GM10266 (cell line): ENCODE data around the gene GDE1.

Experiments used
- DNase-seq: peaks from one replicate; pipeline ENCODE4 v3.0.0; 2012; ENCODE audit errors: extremely low spot score
- TF ChIP-seq, protein P1 (sequence below): IDR thresholded peaks from 2 replicates; pipeline ENCODE4 v1.5.1; 2012; ENCODE audit warnings: mild to moderate bottlenecking, low read depth; ENCODE audit not compliant: control insufficient read depth, insufficient read depth; ENCODE audit errors: missing control alignments

The GDE1 gene

DNA sequence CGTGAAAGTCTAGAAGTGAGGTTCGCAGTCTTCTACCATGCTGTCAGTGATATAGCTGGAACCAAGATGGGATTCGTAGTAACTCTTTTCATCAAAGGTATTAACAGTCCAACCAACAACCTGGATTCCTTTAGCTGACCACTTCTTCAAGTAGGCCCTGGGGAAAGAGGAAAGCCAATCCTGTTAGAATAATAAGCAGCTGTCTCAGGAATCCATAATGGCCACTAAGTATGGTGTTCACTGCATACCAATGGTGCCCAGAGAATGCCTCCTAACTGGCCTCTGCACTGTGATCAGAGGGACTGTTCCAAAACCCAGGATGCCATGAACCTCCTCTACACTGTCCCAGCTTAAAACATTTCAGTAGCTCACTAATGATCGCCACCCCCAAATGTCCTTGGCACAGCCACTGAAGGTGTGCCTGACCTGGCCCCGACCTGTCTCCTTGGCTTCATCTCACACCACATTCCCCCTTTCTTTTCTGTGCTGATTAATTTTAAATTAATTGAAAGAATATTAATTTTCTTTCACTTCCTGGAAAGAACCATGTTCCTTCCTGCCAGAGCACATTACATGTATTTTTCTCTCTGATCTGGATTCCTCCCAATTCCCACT is 18.3 kb downstream of the GDE1 start:
- DNase-seq, result no peak
- TF ChIP-seq, protein P1, sequence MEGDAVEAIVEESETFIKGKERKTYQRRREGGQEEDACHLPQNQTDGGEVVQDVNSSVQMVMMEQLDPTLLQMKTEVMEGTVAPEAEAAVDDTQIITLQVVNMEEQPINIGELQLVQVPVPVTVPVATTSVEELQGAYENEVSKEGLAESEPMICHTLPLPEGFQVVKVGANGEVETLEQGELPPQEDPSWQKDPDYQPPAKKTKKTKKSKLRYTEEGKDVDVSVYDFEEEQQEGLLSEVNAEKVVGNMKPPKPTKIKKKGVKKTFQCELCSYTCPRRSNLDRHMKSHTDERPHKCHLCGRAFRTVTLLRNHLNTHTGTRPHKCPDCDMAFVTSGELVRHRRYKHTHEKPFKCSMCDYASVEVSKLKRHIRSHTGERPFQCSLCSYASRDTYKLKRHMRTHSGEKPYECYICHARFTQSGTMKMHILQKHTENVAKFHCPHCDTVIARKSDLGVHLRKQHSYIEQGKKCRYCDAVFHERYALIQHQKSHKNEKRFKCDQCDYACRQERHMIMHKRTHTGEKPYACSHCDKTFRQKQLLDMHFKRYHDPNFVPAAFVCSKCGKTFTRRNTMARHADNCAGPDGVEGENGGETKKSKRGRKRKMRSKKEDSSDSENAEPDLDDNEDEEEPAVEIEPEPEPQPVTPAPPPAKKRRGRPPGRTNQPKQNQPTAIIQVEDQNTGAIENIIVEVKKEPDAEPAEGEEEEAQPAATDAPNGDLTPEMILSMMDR, result no peak

DNA sequence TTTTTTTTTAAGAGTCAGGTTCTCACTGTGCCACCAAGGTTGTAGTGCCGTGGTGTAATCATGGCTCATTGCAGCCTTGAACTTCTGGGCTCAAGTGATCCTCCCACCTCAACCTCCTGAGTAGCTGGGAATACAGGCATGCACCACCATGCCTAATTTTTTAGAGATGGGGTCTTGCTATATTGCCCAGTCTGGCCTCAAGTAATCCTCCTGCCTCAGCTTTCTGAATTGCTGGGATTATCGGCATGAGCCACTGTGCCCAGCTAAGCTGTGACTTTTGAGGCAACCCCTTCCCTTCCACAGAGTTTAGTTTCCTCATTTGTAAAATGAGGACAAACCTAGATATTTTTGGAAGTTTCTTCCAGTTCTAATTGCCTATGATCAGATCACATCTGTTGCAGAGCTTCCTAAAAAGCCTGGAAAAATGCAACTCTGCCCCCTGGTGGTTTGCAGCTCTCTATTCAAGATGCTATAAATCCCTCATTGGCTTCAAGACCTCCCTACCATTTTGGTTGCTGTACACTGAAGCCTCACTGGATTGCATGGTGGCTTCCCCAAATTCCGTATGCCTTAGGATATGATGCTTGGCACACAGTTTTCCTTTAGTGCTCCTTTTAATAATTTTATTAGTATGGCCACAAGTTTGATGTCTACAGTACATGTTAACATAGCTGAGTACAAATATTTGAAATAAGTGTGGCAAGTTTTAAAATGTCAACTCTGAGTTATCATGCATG is 19.3 kb downstream of the GDE1 start:
- peak; percentile 56 for DNase-seq
- TF ChIP-seq, protein P1, result peak; percentile 65

DNA sequence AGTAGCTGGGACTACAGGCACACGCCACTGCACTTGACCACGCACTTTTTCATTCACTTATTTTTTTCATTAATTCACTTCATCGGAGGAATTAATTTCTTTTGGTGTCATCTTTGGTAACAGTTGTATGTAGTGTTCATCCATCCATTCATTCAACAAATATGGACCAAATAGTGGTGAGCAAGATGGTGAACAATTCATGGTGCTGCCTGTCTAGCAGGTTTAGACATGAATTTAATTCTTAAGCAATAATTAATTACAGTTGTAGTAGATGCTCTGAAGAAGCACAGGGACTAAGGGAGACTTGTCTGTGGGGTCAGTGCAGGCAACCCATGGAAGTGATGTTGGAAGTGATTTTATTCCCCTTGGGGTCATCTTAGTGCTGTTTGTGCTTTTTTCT is 22.4 kb downstream of the GDE1 start:
- DNase-seq, result no peak
- TF ChIP-seq, protein P1, result no peak

DNA sequence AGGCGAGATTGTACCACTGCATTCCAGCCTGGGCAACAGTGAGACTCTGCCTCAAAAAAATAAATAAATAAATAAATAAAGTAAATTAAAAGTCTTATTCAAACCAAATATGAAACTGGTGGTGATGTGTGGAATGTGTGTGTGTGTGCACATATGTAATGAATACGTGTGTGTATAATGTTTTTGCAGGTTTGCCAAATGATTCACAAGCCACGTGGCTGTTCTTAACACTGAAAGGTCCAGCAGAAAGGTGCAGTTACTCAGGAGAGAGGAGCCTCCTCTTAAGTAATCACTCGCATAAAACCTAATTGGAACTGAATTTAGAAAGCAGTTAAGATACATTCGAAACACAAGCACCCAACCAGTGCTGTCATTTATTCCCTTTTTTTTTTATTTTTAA is 22.9 kb downstream of the GDE1 start:
- TF ChIP-seq, protein P1, result no peak
- DNase-seq, result no peak

DNA sequence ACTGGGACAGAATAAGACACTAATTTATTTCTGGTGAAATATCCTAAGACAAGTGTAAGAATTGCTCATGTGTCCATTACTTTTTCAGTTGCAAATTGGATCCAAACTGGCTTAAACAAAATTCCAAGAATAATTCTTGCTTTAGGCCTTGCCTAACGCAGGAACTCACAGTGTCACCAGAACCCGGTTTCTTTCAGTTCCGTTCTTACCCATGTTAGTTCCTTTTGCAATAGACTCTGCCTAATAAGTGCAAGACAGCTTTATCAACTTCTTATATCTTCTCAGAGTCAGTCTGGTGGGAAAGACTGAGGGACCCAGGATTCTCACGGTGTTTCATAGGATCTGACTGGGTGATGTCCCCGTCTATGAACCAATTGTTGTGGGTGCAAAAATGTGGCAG is 24.7 kb downstream of the GDE1 start:
- TF ChIP-seq, protein P1, result no peak
- no peak for DNase-seq

DNA sequence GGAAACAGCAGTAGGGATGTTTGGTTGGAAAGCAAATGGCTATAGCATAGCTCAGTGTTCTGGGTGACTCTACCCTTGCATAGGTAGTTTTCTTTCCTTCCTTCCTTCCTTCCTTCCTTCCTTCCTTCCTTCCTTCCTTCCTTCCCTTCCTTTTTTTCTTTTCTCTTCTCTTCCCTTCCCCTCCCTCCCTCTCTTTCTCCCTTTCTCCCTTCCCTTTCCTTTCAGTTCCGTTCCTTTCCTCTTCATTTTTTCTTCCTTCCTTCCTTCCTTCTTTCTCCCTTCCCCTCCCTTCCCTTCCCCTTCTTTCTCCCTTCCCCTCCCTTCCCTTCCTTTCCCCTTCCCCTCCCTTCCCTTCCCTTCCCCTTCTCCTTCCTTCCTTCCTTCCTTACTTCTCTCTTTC is 31.3 kb downstream of the GDE1 start:
- DNase-seq, result no peak
- TF ChIP-seq, protein P1, result no peak

DNA sequence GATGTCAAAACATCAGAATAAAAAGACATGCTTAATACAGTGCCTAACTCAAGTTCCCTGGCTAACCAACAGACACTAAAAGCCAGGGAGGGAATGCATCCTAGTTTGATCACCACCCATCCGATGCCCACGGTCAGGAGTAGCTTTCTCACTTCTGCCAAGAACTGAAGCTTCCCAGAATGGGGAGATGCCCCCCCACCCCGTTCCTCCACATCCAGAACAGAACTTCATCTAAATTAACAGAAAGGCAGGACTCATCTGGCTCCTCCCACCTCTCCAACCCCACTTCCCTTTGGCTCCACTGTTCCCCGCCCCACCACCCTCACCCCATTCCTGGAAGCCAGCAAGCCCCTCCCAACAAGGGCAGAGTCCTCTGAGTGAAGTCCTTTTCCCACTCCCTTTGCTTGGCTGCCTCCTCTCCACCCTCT is 33.7 kb downstream of the GDE1 start:
- TF ChIP-seq, protein P1, result no peak
- DNase-seq, result no peak
